ENCODE results near the gene NDST1.

NDST1 gene

GRCh38 chr5:150509992-150510391, 2.1 kb downstream of the NDST1 start:
- Histone ChIP-seq H4K20me1 (ENCODE audit: low read depth, low read length) (no peaks in the 10 kb centered on the region), H2AFZ (ENCODE audit: low read depth, low read length, severe bottlenecking) (no peak overlapping the region), H3K79me2 (ENCODE audit: insufficient read depth, low read length) (no peaks in the 10 kb centered on the region), H3K27ac (ENCODE audit: low read depth, low read length) (no peak overlapping the region), H3F3A (ENCODE audit: insufficient read depth) (no peaks in the 10 kb centered on the region), H3K9me2 (replicated peaks; ENCODE audit: insufficient read depth, low read length) (no peaks in the 10 kb centered on the region), H3K36me3 (ENCODE audit: low read length) (no peaks in the 10 kb centered on the region), H3K4me3 (ENCODE audit: insufficient read depth, low read length, poor library complexity, severe bottlenecking) (no peak overlapping the region), H3K9ac (ENCODE audit: low read length) (no peak overlapping the region), H3K27me3 (ENCODE audit: low read length) (no peaks in the 10 kb centered on the region), H3K9me3 (ENCODE audit: insufficient read depth, low read length) (no peaks in the 10 kb centered on the region), H3K4me2 (ENCODE audit: low read depth, low read length, poor library complexity, severe bottlenecking) (no peak overlapping the region)
- TF ChIP-seq, protein P1, sequence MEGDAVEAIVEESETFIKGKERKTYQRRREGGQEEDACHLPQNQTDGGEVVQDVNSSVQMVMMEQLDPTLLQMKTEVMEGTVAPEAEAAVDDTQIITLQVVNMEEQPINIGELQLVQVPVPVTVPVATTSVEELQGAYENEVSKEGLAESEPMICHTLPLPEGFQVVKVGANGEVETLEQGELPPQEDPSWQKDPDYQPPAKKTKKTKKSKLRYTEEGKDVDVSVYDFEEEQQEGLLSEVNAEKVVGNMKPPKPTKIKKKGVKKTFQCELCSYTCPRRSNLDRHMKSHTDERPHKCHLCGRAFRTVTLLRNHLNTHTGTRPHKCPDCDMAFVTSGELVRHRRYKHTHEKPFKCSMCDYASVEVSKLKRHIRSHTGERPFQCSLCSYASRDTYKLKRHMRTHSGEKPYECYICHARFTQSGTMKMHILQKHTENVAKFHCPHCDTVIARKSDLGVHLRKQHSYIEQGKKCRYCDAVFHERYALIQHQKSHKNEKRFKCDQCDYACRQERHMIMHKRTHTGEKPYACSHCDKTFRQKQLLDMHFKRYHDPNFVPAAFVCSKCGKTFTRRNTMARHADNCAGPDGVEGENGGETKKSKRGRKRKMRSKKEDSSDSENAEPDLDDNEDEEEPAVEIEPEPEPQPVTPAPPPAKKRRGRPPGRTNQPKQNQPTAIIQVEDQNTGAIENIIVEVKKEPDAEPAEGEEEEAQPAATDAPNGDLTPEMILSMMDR (IDR thresholded peaks at IDR 0.05; ENCODE audit: insufficient read depth, low read length, poor library complexity, severe bottlenecking): no peak
- TF ChIP-seq EZH2phosphoT487 (conservative IDR thresholded peaks at IDR 0.05; ENCODE audit: low read length): no peak

DNA sequence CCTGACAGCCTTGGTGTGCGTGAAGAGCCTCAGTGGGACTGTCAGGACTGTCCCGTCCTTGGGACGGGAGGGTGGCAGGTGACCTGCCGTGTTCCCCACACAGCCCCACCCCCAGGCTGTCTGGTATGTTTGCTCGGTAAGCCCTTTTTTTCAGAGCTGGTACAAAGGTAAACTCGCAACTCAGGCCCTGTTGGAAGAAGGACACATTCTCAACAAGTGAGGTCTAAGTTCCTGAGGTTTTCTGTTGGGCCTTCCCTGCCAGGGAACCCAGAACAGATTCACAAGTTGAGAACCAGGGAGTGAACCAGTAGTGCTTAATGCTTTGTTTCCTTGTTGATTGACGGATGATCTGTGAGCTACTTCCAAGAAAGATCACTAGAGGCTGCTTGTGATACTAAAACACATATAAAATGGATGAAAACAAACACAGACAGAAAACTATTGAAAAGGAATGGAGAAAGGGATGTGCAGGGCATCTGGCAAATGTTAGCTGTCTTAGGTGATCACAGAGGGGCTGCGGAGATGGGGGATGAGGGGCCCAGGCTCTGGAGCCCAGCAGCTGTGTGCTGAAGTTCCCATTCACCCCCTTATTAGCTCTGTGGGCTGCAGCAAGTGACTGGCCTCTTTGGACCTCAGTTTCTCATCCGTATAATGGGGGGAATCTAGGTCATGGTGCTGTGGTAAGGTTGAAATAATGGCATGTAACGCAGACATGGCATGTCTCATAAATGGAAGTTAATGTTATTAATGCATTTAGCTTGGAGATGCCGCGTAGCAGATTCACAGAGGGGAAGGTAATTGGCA, 2.7 kb downstream of the NDST1 start:
- H3K36me3 ChIP-seq (ENCODE audit: low read length): no peaks in the 10 kb centered on the region
- H3K27ac ChIP-seq (ENCODE audit: low read depth, low read length): no peak overlapping the region
- no peak overlapping the region for H3K4me3 ChIP-seq (ENCODE audit: insufficient read depth, low read length, poor library complexity, severe bottlenecking)
- H3K4me2 ChIP-seq (ENCODE audit: low read depth, low read length, poor library complexity, severe bottlenecking): no peak overlapping the region
- TF ChIP-seq EZH2phosphoT487 (conservative IDR thresholded peaks at IDR 0.05; ENCODE audit: low read length): no peak
- TF ChIP-seq, protein P1 (IDR thresholded peaks at IDR 0.05; ENCODE audit: insufficient read depth, low read length, poor library complexity, severe bottlenecking): no peak
- no peaks in the 10 kb centered on the region for H4K20me1 ChIP-seq (ENCODE audit: low read depth, low read length)
- no peak overlapping the region for H2AFZ ChIP-seq (ENCODE audit: low read depth, low read length, severe bottlenecking)
- H3K9me3 ChIP-seq (ENCODE audit: insufficient read depth, low read length): no peaks in the 10 kb centered on the region
- no peaks in the 10 kb centered on the region for H3K27me3 ChIP-seq (ENCODE audit: low read length)
- H3F3A ChIP-seq (ENCODE audit: insufficient read depth): no peaks in the 10 kb centered on the region
- no peaks in the 10 kb centered on the region for H3K79me2 ChIP-seq (ENCODE audit: insufficient read depth, low read length)
- no peak overlapping the region for H3K9ac ChIP-seq (ENCODE audit: low read length)
- H3K9me2 ChIP-seq (replicated peaks; ENCODE audit: insufficient read depth, low read length): no peaks in the 10 kb centered on the region

GRCh38 chr5:150511578-150512367, 3.8 kb downstream of the NDST1 start:
- Histone ChIP-seq H4K20me1 (ENCODE audit: low read depth, low read length) (no peaks in the 10 kb centered on the region), H3K9ac (ENCODE audit: low read length) (no peak overlapping the region), H3K27me3 (ENCODE audit: low read length) (no peaks in the 10 kb centered on the region), H3K9me2 (replicated peaks; ENCODE audit: insufficient read depth, low read length) (no peaks in the 10 kb centered on the region), H3K27ac (ENCODE audit: low read depth, low read length) (no peak overlapping the region), H3K36me3 (ENCODE audit: low read length) (no peaks in the 10 kb centered on the region), H3K9me3 (ENCODE audit: insufficient read depth, low read length) (no peaks in the 10 kb centered on the region), H2AFZ (ENCODE audit: low read depth, low read length, severe bottlenecking) (no peak overlapping the region), H3K4me3 (ENCODE audit: insufficient read depth, low read length, poor library complexity, severe bottlenecking) (no peak overlapping the region), H3F3A (ENCODE audit: insufficient read depth) (no peaks in the 10 kb centered on the region), H3K79me2 (ENCODE audit: insufficient read depth, low read length) (no peaks in the 10 kb centered on the region), H3K4me2 (ENCODE audit: low read depth, low read length, poor library complexity, severe bottlenecking) (no peak overlapping the region)
- TF ChIP-seq EZH2phosphoT487 (conservative IDR thresholded peaks at IDR 0.05; ENCODE audit: low read length): no peak
- TF ChIP-seq, protein P1 (IDR thresholded peaks at IDR 0.05; ENCODE audit: insufficient read depth, low read length, poor library complexity, severe bottlenecking): no peak
